Fibroblast of the conjunctiva (primary cell): Measurements from ENCODE around the gene USP44.
"Not testable (repeated sequence)": the region's sequence is repeated elsewhere in the genome, so short reads cannot be mapped to it uniquely, and the experiment has no call there.

Source experiments
- DNase-seq: peaks from one replicate; pipeline ENCODE4 v3.0.0-alpha.2; 2010; ENCODE audit warnings: low read depth

The USP44 gene

GRCh38 chr12:95506707-95507523, 44.4 kb downstream of the USP44 start:
- DNase-seq, result peak; percentile 36

GRCh38 chr12:95505039-95505438, 46.2 kb downstream of the USP44 start:
- DNase-seq, result no peak

DNA sequence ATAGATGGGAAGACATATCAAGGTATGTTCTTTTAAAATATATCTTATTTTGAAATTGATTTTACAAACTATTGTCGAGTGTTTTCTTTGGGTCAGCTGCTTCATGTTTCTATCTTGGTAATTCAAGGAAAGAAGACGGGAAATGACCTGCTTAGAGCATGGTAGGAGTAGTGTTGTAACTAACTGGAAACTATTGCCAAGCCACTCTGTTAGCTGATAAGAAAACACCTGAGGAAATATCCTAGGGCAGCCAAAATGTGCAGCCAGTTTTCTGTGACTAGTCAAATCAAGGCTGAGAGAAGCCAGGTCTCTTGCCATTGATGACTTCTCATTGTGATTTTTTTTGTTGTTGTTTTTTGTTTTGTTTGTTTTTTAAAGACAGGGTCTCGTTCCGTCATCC, 47.1 kb downstream of the USP44 start:
- no peak for DNase-seq

DNA sequence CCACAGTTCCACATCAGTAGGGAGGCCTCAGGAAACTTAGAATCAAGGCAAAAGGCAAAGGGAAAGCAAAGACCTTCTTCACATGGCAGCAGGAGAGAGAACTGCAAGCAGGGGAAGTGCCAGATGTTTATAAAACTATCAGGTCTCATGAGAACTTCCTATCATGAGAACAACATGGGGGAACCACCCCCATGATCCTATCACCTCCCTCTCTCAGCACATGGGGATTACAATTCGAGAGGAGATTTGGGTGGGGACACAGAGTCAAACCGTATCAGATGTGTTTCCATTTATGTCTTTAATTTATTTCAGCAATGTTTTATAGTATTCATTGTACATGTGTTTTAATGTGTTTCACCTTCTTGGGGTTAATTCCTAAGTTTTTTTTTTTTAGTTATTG, 51.5 kb downstream of the USP44 start:
- DNase-seq, result no peak

- DNase-seq, result no peak
These were observed 52.3 kb downstream of the USP44 start for GRCh38 chr12:95498968-95499367.

- DNase-seq, result no peak
These were observed 54.2 kb downstream of the USP44 start for GRCh38 chr12:95497031-95497430.

DNA sequence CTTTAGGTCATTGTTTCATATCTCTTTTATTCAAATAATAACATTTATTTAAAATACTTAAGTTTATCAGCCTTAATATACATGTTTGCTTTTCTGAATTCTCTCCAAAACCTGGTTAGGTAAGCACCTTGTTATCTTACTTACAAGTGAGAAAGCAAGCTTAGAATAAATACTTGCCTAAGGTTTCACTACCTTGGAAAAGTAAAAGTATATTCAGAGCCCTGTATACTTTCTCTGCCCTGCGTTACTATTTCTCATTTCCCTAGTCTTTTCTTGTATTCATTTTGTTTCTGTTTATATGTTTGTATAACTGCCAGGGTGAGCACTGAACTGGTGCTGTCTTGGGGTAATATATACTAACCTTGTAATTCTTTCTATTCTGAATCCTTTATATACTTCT, 55.8 kb downstream of the USP44 start:
- DNase-seq, result no peak

DNA sequence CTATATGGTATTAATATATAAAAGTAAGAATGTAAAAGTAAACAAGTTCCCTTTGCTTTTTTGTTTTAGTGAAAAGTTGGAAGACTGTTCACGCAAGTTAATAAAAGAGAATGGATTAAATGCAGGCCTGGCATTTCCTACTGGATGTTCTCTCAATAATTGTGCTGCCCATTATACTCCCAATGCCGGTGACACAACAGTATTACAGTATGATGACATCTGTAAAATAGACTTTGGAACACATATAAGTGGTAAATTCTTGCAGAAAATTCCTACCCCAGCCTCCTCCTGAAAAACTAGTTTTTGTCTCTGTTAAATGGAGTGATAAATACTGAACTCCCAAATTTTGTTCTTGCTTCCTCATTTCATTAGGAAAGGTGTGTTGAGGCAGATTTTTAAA, 56.4 kb downstream of the USP44 start:
- no peak for DNase-seq

DNA sequence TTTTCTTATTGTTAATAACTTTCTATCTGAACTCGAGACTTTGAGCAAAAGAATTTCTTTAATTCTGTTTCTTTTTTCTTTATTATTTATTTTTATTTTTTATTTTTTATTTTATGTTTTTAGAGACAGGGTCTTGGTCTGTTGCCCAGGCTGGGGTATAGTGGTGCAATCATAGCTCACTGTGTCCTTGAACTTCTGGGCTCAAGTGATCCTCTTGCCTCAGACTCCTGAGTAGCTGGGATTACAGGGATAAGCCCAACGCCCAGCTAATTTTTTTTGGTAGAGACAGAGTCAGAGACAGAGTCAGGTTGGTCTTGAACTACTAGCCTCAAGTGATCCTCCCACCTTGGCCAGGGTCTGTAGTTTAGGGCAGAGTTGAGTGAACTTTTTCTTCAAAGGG, 58.8 kb downstream of the USP44 start:
- DNase-seq, result no peak

- no peak for DNase-seq
These were observed 64.3 kb downstream of the USP44 start for GRCh38 chr12:95487024-95487423.

- DNase-seq, result no peak
These were observed 66.8 kb downstream of the USP44 start for GRCh38 chr12:95484524-95484923.

DNA sequence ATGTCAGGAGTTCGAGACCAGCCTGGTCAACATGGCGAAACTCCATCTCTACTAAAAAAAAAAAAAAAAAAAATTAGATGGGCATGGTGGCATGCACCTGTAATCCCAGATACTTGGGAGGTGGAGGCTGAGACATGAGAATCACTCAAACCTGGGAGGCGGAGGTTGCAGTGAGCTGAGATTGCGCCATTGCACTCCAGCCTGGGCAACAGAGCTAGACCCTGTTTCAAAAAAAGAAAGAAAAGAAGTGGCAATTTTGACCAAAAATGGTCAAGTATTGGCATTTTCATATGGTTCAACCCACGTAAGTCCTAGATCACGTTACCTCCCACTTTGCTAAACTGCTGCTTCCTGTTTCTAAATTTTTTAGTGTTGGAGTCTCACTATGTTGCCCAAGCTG, 68.7 kb downstream of the USP44 start:
- DNase-seq, result not testable (repeated sequence)

GRCh38 chr12:95481888-95482287, 69.4 kb downstream of the USP44 start:
- DNase-seq, result no peak

GRCh38 chr12:95481072-95481471, 70.2 kb downstream of the USP44 start:
- no peak for DNase-seq

DNA sequence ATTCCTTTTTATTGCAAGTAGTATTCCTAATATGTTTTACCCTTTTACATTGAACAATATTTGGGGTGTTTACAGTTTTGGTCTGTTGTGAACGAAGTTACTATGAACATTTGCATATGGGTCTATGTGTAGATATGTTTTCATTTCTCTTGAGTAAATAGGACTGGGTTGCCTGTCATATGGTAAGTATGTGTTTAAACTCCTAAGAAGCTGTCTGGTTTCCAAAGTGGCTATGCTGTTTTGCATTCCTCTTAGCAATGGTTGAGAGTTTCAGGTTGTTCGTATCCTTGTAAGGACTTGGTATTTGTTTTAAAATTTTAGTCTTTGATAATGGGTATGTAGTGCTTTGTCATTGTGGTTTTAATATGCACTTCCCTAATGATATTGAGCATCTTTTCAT, 71.0 kb downstream of the USP44 start:
- DNase-seq, result no peak

GRCh38 chr12:95474660-95474958, 76.7 kb downstream of the USP44 start:
- DNase-seq, result no peak

- peak; percentile 96 for DNase-seq
These were observed 77.2 kb downstream of the USP44 start, which contains the start of gene METAP2 for GRCh38 chr12:95473884-95474659. Gene METAP2, plus strand, starts transcription at chr12:95474152. Its CDS starts 28 bp downstream, at chr12:95474180.

- DNase-seq, result peak; percentile 17
These were observed 77.9 kb downstream of the USP44 start for GRCh38 chr12:95473231-95473883.

DNA sequence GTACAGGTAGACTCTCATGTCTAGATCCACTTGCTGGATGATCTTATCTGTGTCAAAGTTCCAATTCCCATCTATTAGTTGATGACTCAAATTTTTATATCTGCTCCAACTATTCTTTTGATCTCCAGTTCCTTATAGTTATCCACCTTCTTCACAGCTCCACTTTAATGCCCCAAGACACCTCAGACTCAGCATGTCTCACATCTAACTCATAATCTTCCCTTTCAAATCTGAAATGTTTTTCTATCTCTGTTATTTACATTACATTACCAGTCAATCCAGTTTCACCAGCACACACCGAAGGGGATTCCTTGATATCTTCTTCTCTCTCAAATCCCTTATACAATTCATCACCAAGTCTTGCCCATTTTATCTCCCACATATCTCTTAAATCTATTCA, 81.0 kb downstream of the USP44 start:
- no peak for DNase-seq
